NCI-H1417 (cell line): ENCODE results near the gene GABRB2.
A peak's percentile ranks its signal among the peaks of the same experiment; 100 is the strongest.
"Not testable (repeated sequence)": the region's sequence is repeated elsewhere in the genome, so short reads cannot be mapped to it uniquely, and the experiment has no call there.

Source experiments
- DNase-seq, 3 experiments: peaks; one replicate each; lab custom pipeline; 2025; lab: John Stamatoyannopoulos, UW

The GABRB2 gene

DNA sequence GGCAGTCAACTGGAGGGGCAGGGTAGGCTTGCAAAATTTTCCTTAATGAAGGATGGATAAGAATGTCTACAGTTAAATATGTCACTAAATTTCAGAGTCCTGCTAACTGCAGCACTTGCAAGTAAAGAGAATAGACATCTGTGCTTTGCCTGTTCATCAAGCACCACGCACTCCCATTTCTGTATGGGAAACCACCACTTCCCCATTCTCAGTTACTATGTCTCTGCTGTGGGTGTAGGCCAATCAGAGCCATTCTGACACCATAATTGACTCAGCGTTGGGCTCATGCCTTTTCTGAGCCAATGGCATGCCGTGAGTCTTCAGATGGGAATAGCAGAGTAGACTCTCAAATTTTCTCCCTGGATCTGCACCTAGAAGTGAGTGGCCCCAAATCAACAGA, 247.5 kb downstream of the GABRB2 start:
- no peak for DNase-seq

- not testable (repeated sequence) for DNase-seq
Observed at GRCh38 chr5:161297388-161297787, 249.1 kb downstream of the GABRB2 start.

- DNase-seq = no peak
Observed at GRCh38 chr5:161295721-161296250, 250.7 kb downstream of the GABRB2 start.

GRCh38 chr5:161288071-161288470, 258.5 kb downstream of the GABRB2 start:
- no peak for DNase-seq

DNA sequence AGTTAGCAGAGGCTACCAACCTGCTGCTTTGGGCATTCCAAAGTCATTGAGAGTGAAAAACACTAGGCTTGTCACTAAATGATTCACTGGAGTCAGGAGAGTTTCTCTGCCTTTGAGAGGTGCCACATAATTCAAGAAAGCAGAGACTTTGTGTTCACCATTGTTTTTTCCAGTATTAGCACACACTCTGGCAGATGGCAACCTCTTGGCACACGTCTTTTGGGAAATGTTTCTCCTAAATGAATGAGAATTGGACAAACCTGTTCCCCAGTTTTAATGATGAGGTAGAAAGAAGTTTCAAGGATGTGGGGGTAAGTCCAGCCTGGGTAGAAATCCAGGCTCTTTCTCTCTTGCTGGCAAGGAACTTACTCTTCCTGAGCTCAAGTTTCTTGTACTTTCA, 259.1 kb downstream of the GABRB2 start:
- no peak for DNase-seq

GRCh38 chr5:161286066-161286655, 260.4 kb downstream of the GABRB2 start:
- no peak for DNase-seq

- no peak for DNase-seq
Observed at GRCh38 chr5:161284445-161284844, 262.1 kb downstream of the GABRB2 start.

DNA sequence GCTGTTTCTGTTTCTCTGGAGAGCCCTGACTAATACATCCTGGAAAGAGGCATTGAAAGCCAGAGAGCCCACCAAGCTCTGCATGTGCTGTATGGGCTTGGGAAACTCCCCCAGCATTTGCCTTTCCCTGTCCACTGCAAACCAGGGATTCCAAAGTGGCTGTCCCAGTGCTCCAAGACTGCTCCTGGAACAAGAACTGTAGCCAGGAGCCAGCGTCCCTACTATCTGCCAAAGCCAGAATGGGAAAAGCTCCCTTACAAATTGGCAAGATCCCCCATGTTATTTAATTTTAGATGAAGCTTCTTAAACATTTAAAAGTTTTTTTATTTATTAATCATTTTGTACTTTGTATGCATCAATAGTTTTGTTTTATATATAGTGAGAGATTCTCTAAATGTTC, 263.2 kb downstream of the GABRB2 start:
- DNase-seq = no peak

GRCh38 chr5:161278739-161279660, 267.5 kb downstream of the GABRB2 start:
- DNase-seq = no peak

GRCh38 chr5:161277011-161277410, 269.5 kb downstream of the GABRB2 start:
- DNase-seq = no peak

- peak in 2 of 3 experiments; percentile 24 to 81 for DNase-seq
Observed at GRCh38 chr5:161274951-161275350, 271.6 kb downstream of the GABRB2 start.

DNA sequence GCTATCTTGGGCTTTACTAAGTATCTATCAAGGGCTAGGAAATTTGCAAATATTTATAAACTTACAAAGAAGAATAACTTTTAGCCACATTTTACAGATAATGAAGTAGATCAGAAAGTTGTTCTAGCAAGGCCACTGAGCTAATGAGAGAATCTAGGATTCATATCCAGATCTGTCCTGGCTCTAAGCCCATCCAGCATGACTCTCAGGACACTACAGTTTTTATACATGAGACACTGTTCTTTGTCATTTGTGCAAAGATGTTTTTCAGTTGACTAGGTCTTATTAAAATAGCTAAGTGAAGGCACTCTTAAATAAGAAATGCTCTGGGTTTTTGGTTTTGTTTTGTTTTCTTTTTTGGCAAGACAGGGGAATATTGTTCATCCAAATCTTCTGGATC, 273.1 kb downstream of the GABRB2 start:
- no peak for DNase-seq

DNA sequence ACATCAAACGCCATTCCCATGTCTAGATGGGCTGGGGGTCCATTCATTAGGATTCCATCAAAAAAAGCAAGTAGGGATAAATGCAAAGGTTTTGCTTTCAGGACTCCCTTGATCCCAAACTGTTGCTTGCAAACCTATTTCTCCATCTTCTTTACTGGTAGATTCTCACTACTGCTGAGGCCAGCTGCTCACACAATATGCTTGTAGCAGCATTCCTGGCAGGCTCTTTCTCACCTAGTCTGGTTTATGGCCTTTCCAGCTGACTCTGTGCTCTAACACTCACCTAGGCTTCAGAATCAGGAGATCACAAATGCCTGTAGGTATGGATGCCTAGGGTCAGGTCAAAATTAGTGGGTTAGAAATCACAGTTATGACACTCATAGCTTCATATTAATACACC, 274.7 kb downstream of the GABRB2 start:
- DNase-seq = no peak

- no peak for DNase-seq
Observed at GRCh38 chr5:161269125-161269524, 277.4 kb downstream of the GABRB2 start.

DNA sequence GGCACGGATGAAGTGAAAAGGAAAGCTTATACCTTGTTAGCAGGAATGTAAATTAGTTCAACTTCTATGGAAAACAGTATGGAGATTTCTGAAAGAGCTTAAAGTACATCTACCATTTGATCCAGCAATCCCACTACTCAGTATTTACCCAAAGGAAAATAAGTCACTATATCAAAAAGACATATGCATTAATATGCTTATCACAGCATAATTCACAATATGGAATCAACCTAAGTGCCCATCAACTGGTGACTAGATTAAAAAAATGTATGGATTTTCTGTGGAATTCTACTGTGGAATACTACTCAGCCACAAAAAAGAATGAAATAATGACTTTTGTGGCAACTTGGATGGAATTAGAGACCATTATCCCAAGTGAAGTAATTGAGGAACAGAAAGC, 279.6 kb downstream of the GABRB2 start:
- DNase-seq = no peak

- no peak for DNase-seq
Observed at GRCh38 chr5:161265006-161265405, 281.5 kb downstream of the GABRB2 start.

GRCh38 chr5:161263191-161263590, 283.3 kb downstream of the GABRB2 start:
- no peak for DNase-seq

DNA sequence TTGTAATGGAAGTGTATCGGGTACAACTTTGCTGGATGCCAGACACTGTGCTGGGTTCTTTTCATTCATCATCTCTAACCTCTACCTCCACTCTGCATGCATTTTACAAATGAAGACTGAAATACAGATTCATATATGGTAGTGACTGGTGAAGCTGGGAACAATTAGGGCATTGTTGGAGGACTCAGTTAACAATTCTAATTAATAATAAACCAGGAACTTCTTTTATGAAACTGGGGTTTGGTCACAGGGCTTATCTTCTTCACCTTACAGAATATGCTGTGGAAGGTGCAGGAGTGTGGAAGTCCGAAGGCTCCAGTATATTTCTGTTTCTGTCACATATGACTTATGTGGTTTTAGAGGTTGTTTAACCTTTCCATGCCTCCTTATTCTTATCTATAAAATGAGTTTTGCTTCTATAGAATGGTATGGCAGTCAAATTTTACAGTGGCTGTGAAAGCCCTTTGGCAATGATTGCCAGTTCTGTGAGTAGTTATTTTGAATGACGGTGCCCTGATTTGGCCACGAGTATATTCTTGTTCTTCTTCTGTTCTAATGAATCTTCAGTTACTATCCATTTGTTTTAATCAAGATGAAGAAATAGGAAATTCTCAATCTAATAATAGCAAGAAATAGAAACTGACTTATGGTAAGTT, 284.7 kb downstream of the GABRB2 start:
- DNase-seq = no peak

DNA sequence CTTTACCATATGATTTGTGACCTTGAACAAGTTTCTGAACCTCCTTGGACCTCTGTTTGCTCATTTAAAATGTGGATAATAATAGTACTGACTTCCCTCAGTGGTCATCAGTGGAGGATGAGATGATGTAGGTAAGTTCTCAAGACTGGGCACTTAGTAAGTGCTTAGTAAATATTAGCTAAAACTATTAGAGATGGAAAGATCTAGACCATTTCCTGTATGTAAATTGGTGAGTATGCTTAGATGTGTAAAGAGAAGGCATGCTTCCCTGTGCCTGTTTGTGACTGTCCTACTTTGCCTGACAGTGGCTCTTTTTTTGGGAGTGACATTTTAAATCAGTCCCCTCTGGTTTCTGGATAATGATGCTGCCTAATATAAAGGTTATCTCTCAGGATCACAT, 288.1 kb downstream of the GABRB2 start:
- DNase-seq = no peak

DNA sequence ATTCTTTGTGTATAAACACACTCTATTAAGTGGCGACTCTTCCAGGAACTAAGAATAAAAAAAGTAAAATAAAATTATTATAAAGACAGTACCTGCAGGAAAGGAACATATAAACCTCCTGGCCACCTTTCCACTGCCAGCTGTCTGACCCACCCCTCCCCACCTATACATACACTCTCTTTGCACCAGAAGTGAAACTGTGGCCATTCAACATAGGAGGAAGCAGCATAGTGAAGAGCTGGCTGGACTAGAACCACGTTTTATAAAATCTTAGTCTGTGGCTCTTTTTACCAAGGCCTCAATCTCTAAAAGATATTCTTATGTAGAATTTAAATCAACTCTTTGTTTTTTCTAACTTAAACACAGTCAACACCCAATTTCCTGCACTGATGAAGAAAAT, 289.6 kb downstream of the GABRB2 start:
- DNase-seq = no peak

DNA sequence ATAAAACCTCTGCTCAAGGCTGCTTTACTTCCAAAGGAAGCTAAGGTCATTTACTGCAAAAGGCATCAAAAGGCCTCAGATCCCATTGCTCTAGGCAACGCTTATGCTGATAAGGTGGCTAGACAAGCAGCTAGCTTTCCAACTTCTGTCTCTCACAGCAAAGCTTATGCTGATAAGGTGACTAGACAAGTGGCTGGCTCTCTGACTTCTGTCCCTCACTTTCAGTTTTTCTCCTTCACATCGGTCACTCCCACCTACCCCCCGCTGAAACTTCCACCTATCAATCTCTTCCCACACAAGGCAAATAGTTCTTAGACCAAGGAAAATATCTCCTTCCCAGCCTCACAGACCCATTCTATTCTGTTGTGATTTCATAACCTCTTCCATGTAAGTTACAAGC, 293.6 kb downstream of the GABRB2 start:
- DNase-seq = not testable (repeated sequence)

DNA sequence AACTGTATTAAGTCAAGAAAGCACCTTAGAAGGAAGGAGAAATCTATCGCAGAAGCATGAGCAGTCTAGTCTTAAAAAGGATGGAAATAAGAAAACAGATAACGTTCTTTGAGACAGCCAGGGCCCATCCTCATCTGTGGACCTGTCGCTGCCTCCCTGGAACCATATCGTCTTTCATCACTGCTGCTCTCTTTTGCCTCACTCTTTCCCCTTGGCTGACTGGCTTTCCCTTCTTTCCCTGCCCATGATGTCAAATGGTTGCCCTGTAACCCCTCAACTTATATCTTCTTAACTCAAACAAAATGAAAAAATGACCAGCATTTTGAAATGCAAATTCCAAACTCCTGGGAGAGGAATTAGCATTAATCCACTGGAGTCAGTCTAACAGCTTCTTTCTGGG, 299.8 kb downstream of the GABRB2 start:
- no peak for DNase-seq

DNA sequence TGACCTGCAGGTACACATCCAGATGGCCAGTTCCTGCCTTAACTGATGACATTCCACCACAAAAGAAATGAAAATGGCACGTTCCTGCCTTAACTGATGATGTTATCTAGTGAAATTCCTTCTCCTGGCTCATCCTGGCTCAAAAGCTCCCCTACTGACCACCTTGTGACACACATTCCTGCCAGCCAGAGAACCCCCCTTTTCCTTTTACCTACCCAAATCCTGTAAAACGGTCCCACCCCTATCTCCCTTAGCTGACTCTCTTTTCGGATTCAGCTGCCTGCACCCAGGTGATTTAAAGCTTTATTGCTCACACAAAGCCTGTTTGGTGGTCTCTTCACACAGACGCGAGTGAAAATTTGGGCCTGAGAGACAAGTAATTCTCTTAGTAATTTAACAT, 300.7 kb downstream of the GABRB2 start:
- DNase-seq = not testable (repeated sequence)
